Stimulated activated CD4-positive, alpha-beta T cell treated with anti-CD3 and anti-CD28 coated beads, Interleukin-1b, Interleukin-23, amount 100 ng/mL, for 24 hours (primary cell): ENCODE results near the gene INTS1.
"Not testable (repeated sequence)": the region's sequence is repeated elsewhere in the genome, so short reads cannot be mapped to it uniquely, and the experiment has no call there.

Experiments
- DNase-seq, 4 experiments: peaks; one replicate each; pipeline ENCODE4 v3.0.0-alpha.2; 2020; ENCODE audit warnings: low read depth in 4 of 4, low spot score in 1 of 4

Gene INTS1

DNA sequence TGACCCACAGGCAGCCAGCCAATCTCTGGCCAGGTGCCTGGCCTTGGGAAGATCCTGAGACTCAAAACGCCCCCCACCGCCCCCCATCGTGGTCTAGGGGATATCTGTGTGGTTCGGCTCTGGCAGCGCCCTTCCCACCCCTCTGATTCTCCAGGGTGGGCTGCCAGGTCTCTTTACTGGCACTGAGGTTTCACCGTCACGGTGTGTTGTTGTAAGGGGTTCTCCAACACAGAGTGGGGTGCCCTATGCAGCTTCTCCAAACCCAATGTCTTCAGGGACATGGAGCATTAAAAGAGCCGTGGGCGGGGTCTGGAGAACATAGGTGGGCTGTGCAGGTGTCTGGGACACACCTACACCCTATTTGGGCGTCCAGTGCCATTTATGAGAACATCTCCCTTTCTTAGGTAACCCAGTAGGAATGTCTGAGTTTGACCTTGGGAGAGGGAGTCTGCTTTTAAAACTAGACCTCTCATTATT is 27.8 kb upstream of the INTS1 start:
- no peak for DNase-seq

DNA sequence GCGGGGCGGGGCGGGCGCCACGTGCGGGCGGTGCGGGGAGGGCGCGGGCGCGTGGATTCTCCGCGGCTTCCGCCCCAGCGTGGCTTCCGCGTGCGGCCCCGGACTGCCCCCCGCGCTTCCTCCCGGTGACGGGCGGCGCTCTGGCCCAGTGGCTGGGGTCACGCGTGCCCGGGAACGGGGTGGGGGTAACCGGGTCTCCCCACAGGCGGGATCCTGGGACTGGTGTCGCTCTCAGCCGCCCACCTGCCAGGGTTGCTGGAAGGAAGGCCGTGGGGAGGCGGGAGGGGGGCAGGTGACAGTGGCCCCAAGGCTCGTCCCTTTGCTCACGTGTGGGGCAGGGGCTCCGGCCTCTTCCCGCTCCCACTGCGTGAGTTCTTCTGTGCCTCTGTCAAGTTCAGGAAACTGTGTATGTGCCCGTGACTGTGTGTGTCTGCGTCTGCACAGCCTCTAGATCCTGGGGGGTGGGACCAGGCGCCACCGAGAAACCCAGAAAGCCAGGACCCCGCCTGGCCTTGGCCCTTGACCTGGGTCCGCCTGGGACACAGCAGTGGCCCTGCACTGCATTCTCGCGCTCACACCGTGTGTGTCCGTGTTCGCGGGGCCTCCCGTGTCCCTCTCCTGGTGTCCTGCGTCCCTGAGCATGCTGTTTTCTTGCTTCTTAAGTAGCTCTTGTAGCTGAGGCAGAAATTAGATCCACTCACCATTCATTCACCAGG is 27.2 kb upstream of the INTS1 start:
- DNase-seq = no peak

DNA sequence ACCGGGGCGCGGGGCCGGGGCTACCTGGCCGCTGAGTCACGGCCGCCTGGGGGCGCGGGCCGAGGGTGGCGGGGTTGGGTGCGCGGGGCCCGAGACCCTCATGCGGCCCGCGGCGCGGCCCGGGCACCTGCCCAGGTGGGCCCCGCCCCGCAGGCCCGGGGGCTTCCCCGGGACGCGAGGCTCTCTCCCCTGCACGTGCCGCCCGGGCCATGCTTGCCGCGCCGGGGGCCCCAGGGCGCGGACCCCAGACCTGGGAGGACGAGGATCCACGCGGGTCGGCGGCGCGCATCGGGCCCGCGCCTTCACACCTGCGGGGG is 26.7 kb upstream of the INTS1 start:
- no peak for DNase-seq

DNA sequence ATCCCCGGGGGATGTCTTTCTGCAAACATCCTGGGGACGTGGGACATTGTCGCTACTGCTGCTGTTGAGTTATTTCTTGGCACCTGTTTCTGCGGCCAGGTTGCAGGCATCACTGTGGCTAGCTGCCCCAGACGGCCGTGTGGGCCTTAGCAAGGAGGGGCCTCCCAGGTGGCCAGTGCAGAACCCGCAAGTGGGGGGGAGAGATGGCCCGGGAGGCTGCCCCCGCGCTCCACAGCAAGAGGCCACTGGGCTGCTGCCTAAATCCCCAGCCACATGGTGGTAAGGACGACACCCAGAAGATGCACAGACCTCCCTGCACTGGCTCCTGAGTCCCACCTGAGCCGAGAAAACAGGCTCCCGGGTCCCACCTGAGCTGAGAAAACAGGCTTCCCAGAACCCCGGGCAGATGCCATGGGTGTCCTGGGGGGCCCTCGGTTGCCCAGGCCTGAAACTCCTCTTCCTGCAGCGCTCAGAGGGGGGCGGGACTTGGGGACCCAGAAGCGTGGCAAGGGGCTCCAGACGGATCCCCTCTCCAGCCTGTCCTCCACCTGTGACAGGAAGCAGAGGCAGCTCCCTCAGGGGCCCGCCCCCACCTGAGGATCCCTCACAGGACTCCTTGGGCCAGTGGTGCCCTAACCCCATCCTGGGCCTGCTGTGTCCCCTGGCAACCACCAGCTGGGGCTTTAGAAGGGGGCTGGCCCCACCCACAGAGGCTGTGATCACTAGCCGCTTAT is 25.4 kb upstream of the INTS1 start:
- no peak for DNase-seq

DNA sequence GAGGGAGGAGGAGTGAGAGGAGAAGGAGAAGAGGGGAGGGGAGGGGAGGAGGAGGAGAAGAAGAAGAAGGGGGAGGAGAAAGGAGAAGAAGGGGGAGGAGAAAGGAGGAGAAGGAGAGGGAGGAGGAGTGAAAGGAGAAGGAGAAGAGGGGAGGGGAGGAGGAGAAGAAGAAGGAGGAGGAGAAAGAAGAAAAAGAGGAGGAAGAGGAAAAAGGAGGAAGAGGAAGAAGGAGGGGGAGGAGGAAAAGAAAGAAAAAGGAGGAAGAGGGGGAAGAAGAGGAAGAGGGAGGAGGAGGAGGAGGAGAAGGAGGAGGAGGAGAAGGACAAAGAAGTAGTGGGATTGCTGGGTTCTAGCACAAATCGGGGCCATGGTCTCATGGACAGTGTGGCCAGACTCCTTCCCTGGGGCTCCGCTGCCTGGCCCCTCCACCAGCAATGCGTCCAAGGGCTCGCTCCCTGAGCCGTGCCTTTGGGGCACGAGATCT is 22.1 kb upstream of the INTS1 start:
- no peak for DNase-seq

DNA sequence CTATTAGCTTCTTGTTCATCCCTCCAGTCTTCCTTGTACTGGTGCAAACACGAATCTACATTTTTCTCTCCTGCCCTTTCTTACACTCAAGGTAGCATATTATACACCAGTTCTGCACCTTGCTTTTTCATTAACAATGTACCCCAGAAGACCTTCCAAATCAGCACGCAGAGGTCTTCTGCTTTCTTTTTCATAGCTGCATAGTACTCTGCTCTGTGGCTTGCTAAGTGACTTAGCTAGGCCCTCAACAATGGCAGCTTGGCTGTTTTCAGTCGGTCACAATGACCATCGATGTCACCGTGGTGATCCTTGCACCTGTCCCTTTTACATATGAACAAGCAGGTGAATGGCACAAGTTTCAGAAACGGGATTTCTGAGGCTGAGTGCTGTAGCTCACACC is 21.2 kb upstream of the INTS1 start:
- DNase-seq = no peak

- no peak for DNase-seq
Measured at GRCh38 chr7:1523844-1524243, 19.7 kb upstream of the INTS1 start.

DNA sequence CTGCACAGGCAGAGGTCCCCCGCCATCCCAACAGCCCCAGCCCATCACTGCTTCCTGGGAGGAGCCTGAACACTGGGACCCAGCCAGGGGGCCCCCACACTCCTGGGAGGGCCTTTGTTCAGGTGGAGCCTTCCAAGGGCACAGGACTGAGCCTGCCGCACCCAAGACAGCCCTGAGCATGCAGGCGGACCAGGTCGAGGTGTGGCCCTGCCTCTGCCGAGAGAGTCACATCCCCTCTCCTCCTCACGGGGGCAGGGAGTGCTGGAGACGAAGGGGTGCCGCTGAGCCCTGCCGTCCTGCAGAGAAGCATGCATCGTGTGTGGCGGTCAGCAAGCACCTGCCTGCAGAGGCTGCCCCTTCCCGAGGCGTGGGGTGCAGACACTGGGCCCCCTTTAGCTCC is 19.0 kb upstream of the INTS1 start:
- no peak for DNase-seq

DNA sequence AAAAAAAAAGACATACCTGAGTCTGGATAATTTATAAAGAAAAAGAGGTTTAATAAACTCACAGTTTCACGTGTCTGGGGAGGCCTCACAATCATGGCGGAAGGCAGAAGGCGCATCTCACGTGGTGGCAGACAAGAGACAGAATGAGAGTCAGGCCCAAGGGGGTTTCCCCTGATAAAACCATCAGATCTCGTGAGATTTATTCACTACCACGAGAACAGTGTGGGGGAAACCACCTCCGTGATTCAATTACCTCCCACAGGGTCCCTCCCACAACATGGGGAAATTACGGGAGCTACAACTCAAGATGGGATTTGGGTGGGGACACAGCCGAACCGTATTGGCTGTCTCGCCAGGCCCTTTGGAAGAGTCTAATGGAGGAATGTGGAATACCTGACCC is 17.3 kb upstream of the INTS1 start:
- no peak for DNase-seq

- no peak for DNase-seq
Measured at GRCh38 chr7:1520539-1521234, 16.5 kb upstream of the INTS1 start.

GRCh38 chr7:1519322-1519922 is 15.2 kb upstream of the INTS1 start:
- not testable (repeated sequence) for DNase-seq

DNA sequence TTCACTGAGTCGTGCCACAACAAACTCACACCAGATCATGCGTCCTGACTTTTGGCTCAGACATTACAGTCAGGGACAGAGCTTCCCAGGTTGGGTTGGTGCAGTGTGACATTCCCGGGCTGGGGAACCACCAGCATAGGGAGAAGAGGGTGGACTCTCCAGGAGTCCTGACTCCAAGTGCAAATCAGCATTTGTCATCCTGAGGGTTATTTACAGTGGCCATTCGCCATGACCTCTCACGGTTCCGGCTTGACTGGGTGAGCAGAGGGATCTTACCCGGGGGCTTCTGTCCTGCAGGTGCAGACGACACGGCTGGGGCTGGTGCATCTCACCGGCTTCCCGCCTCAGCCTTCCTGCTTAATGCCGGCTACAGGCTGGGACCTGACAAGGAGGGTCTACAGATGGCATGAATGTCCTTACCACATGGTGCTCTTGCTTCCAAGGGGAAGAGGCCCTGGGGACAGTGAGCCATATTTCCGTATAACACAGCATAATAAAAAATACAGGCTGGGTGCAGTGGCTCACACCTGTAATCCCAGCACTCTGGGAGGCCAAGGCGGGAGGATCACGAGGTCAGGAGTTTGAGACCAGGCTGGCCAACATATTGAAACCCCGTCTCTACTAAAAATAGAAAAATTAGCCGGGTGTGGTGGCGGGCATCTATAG is 12.5 kb upstream of the INTS1 start:
- DNase-seq = no peak

- DNase-seq = not testable (repeated sequence)
Measured at GRCh38 chr7:1515509-1515967, 11.3 kb upstream of the INTS1 start.

DNA sequence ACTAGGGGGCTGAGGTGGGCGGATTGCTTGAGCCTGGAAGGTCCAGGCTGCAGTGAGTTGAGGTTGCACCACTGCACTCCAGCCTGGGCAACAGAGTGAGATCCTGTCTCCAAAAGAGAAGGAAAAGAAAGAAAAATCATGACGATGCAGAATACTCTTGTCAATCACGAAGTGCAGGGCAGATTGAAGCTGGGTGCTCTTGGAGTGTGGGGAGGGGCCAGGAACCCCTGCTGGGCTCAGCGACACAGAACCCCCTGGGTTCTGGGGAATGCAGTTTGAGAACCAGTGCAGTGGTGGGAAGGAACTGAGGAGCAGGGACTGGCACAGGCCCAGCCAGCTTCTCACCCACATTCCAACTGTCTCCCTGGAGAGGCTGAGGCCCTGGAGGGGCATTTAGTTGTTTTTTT is 10.8 kb upstream of the INTS1 start:
- DNase-seq = no peak

- DNase-seq = no peak
Measured at GRCh38 chr7:1514407-1514806, 10.2 kb upstream of the INTS1 start.

GRCh38 chr7:1513657-1514095 is 9.5 kb upstream of the INTS1 start:
- no peak for DNase-seq

DNA sequence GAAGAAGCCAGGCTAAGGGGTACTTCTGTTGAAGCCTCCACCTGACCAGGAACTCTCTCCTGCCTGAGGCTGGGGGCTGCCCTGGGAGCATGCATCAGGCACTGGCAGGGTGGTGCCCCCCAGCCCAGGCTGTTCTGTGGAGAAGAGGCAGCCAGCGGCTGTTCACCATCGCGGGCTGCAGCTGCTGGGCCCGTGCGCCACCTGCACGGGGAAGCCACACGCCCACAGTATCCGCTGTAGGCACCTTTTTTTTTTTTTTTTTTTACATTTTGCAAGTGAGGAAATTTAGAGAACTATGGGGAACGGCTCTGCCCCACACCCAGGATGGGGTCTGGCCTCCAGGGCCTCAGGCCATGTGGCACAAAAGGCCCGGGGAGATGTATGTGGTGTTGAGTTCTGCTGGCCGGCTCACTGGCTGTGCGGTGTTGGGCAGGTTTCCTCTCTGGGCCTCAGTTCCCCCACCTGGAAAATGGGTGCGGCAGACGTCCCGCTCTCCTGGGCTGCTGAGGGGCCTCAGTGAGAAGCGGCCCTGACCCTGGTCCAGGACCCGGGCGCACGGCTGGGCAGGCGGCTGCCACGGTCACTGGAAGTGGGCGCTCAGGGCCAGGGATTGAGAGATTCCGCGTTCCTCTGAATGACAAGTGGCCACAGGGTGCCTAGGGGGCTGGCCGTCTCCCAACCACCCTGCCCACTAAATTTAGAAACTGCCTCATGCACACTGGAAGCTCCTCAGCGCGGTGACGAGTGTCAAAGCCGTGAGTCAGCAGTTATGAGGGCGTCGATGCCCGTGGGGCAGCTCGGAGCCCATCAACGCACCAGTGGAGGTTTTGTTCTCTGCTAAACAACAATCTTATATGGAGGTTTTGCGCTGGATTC is 8.8 kb upstream of the INTS1 start:
- DNase-seq = peak in 1 of 4 experiments; percentile 30

- DNase-seq = no peak
Measured at GRCh38 chr7:1511444-1512422, 7.5 kb upstream of the INTS1 start.

GRCh38 chr7:1510780-1511154 is 6.6 kb upstream of the INTS1 start:
- DNase-seq = no peak
